MCF 10A (cell line): ENCODE data around the gene TMEM198. TPM values are rescaled to one million over a fixed set of nuclear protein-coding genes. Genes with fewer than 3 reads are reported as not detected.

Source experiments
- BruUV-seq: library from RNA; stranded (reverse); fragments of 400-500 nt; replicated peaks from 2 replicates; lab custom pipeline; 2021; lab: Mats Ljungman, UMichigan
- CTCF ChIA-PET: fragments of 300-600 bp; sonication (Branson Sonifier 250); formaldehyde crosslinking; extraction: SDS; loops from one replicate; lab custom pipeline; 2021; ENCODE audit warnings: antibody characterized with exemption, inconsistent platforms; lab: Yijun Ruan, JAX
- POLR2A ChIA-PET: fragments of 300-600, 350-650 bp; sonication (Branson Sonifier 250); formaldehyde crosslinking; extraction: SDS; loops from one replicate; lab custom pipeline; 2020; ENCODE audit warnings: antibody characterized with exemption, inconsistent platforms; lab: Yijun Ruan, JAX
- DNase-seq: peaks from one replicate; pipeline ENCODE4 v3.0.0-alpha.2; 2018; ENCODE audit not compliant: unreplicated experiment
- H3K27ac Mint-ChIP-seq: one replicate; pipeline ENCODE4 v1.8.0; 2022; ENCODE audit warnings: mild to moderate bottlenecking, low read depth, mixed read lengths; ENCODE audit not compliant: unreplicated experiment
- H3K27me3 Mint-ChIP-seq: one replicate; pipeline ENCODE4 v1.8.0; 2022; ENCODE audit warnings: mixed read lengths; ENCODE audit not compliant: insufficient read depth, unreplicated experiment
- H3K36me3 Mint-ChIP-seq: one replicate; pipeline ENCODE4 v1.8.0; 2022; ENCODE audit warnings: mild to moderate bottlenecking, moderate library complexity, mixed read lengths; ENCODE audit not compliant: insufficient read depth, unreplicated experiment
- H3K4me1 Mint-ChIP-seq: one replicate; pipeline ENCODE4 v1.8.0; 2022; ENCODE audit warnings: mixed read lengths; ENCODE audit not compliant: insufficient read depth, unreplicated experiment
- H3K4me3 Mint-ChIP-seq: one replicate; pipeline ENCODE4 v1.8.0; 2022; ENCODE audit warnings: mild to moderate bottlenecking, moderate library complexity, mixed read lengths; ENCODE audit not compliant: unreplicated experiment
- H3K9me3 Mint-ChIP-seq: one replicate; pipeline ENCODE4 v1.8.0; 2022; ENCODE audit warnings: mixed read lengths; ENCODE audit not compliant: unreplicated experiment
- CTCF ChIP-seq: fragments of 200-600 bp; IDR thresholded peaks from one replicate; pipeline ENCODE4 v1.8.0; 2022; ENCODE audit warnings: antibody characterized with exemption, mild to moderate bottlenecking; ENCODE audit not compliant: unreplicated experiment
- intact Hi-C: fragments of 100-400 bp; cut with micrococcal nuclease; formaldehyde crosslinking; loops from 2 replicates; pipeline ENCODE4 v1.14.1; 2022
- total RNA-seq: library from RNA; stranded (reverse); gene quantifications from 2 replicates; pipeline ENCODE4 v1.2.3, GENCODE V29; 2022

Gene TMEM198
- total RNA-seq, 1 experiment from 2014 or later, result 6.3 TPM

GRCh38 chr2:219561179-219562048 lies 17.6 kb downstream of the TMEM198 start:
- intact Hi-C loops, result no loop called here
- Mint-ChIP-seq H3K27ac (no peak overlapping the region), H3K4me1 (no peaks in the 10 kb centered on the region), H3K27me3 (no peaks in the 10 kb centered on the region), H3K36me3 (peaks cover 4% of the 10 kb centered on the region), H3K4me3 (no peak overlapping the region), H3K9me3 (no peaks in the 10 kb centered on the region)
- BruUV-seq, result no TSS peak
- no peak for DNase-seq
- POLR2A ChIA-PET, result interaction anchor here (0.7 to 1.9 kb wide), 2 partner anchors 18 to 135 kb away, joined by 3 to 6 read pairs; partner anchors contain the start of genes CHPF and TMEM198
- no peak for TF ChIP-seq CTCF
- CTCF ChIA-PET, result interaction anchor here (0.5 to 4.6 kb wide), 22 partner anchors 7 to 131 kb away, joined by 3 to 23 read pairs (median 6); partner anchors contain the start of genes CHPF, INHA, OBSL1 and STK11IP

DNA sequence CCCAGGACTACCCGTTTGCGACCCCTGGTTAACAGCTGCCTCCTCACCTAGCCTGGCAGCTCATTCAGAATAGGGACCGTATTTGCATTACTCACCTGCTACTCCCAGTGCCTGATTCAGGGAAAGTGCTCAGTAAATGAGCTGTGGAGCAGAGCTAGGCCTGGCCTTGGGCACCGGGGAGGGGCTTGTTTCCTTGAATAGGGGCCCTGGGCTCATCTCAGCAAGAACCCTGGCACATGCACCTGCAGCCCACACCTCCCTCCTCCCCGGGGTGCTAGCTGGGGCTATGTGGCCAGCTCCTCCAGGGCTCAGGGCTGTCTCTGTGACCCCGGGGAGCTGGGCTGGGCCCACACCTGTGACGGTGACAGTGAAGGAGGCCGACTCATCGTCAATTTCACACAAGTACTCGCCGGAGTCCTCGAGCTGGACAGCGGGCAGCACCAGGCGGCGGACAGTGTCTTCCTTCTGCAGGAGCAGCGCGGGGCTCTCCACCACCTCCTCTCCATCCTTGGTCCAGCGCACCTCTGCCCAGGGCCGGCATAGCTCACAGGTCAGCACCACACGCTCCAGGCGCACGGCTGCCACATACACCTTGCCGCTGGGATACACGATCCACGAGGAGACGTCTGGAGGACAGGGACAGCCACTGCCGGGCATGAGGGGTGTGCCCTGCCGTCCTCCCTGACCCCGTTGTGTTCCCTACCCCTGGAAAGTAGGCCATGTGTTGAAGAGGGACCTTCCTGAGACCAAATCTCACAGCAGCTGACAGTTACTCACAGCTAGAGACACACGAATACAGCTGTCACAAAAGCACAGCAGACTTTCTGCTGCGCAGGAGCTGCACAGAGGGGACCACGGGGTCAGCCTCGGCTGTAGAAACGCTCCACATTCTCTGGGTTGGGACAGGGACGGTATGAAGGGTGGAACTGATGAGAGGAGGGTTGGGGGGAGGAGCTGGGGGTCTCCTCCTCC lies 18.5 kb downstream of the TMEM198 start:
- no peak overlapping the region for H3K27ac Mint-ChIP-seq
- no peaks in the 10 kb centered on the region for H3K4me1 Mint-ChIP-seq

GRCh38 chr2:219563271-219563928 lies 19.6 kb downstream of the TMEM198 start:
- POLR2A ChIA-PET, result no interaction called here
- intact Hi-C loops, result no loop called here
- Mint-ChIP-seq H3K27me3 (no peaks in the 10 kb centered on the region), H3K36me3 (peaks cover 11% of the 10 kb centered on the region), H3K4me1 (no peaks in the 10 kb centered on the region), H3K4me3 (no peak overlapping the region), H3K9me3 (no peaks in the 10 kb centered on the region), H3K27ac (no peak overlapping the region)
- no TSS peak for BruUV-seq
- CTCF ChIA-PET, result interaction anchor here (0.6 to 4.6 kb wide), 3 partner anchors 49 to 753 kb away, joined by 3 to 22 read pairs (median 3); no protein-coding TSS in a partner anchor
- TF ChIP-seq CTCF, result no peak
- DNase-seq, result no peak

More for the DNA sequence above, 18.5 kb downstream of the TMEM198 start:
- BruUV-seq, result TSS peak; percentile 33
- intact Hi-C loops, result no loop called here
- TF ChIP-seq CTCF, result no peak
- ChIA-PET POLR2A (interaction anchor here (0.7 to 1.9 kb wide), 2 partner anchors 19 to 134 kb away, joined by 3 to 6 read pairs; partner anchors contain the start of genes CHPF and TMEM198), CTCF (interaction anchor here (0.5 to 4.6 kb wide), 12 partner anchors 9 to 1303 kb away, joined by 3 to 23 read pairs (median 4); partner anchors contain the start of genes INHA, OBSL1 and STK11IP)
- no peaks in the 10 kb centered on the region for H3K27me3 Mint-ChIP-seq
- no peak overlapping the region for H3K4me3 Mint-ChIP-seq
- H3K36me3 Mint-ChIP-seq, result peaks cover 4% of the 10 kb centered on the region
- no peaks in the 10 kb centered on the region for H3K9me3 Mint-ChIP-seq
- DNase-seq, result no peak
